GM18517 (cell line): ENCODE data around the gene CCNL1.
"Not testable (repeated sequence)": the region's sequence is repeated elsewhere in the genome, so short reads cannot be mapped to it uniquely, and the experiment has no call there.

Experiments
- ATAC-seq: cut with Tn5 transposase; IDR thresholded peaks from one replicate; pipeline ENCODE4 v1.9.1; 2021; ENCODE audit warnings: mild to moderate bottlenecking, moderate library complexity; ENCODE audit not compliant: unreplicated experiment

Gene CCNL1

GRCh38 chr3:157159762-157160657, at the start of gene CCNL1:
Gene CCNL1, minus strand, starts transcription at chr3:157160147. Its CDS starts 53 bp downstream, at chr3:157160094.
- ATAC-seq = peak; percentile 81

GRCh38 chr3:157204880-157205279, 44.9 kb upstream of the CCNL1 start:
- no peak for ATAC-seq

GRCh38 chr3:157204431-157204830, 44.5 kb upstream of the CCNL1 start:
- no peak for ATAC-seq

- peak; percentile 77 for ATAC-seq
Measured at GRCh38 chr3:157201648-157202278, 41.8 kb upstream of the CCNL1 start.

- no peak for ATAC-seq
Measured at GRCh38 chr3:157199841-157200240, 39.9 kb upstream of the CCNL1 start.

GRCh38 chr3:157195965-157196364, 36.0 kb upstream of the CCNL1 start:
- no peak for ATAC-seq

GRCh38 chr3:157191149-157191548, 31.2 kb upstream of the CCNL1 start:
- not testable (repeated sequence) for ATAC-seq

GRCh38 chr3:157190380-157190872, 30.5 kb upstream of the CCNL1 start:
- ATAC-seq = no peak

GRCh38 chr3:157188391-157188790, 28.4 kb upstream of the CCNL1 start:
- ATAC-seq = no peak

- ATAC-seq = no peak
Measured at GRCh38 chr3:157182879-157183278, 22.9 kb upstream of the CCNL1 start.

GRCh38 chr3:157180262-157180661, 20.3 kb upstream of the CCNL1 start:
- ATAC-seq = no peak

GRCh38 chr3:157179365-157179803, 19.4 kb upstream of the CCNL1 start:
- no peak for ATAC-seq

- not testable (repeated sequence) for ATAC-seq
Measured at GRCh38 chr3:157178503-157179364, 18.8 kb upstream of the CCNL1 start.

GRCh38 chr3:157177801-157178453, 18.0 kb upstream of the CCNL1 start:
- ATAC-seq = not testable (repeated sequence)

GRCh38 chr3:157176934-157177333, 17.0 kb upstream of the CCNL1 start:
- no peak for ATAC-seq

GRCh38 chr3:157175691-157176507, 16.0 kb upstream of the CCNL1 start:
- ATAC-seq = no peak

GRCh38 chr3:157174649-157175498, 14.9 kb upstream of the CCNL1 start:
- ATAC-seq = peak; percentile 93

GRCh38 chr3:157174290-157174648, 14.3 kb upstream of the CCNL1 start:
- peak; percentile 3 for ATAC-seq

- ATAC-seq = not testable (repeated sequence)
Measured at GRCh38 chr3:157173343-157173742, 13.4 kb upstream of the CCNL1 start.
